ENCODE measurements around the gene EPHB4. TPM values are rescaled to one million over a fixed set of nuclear protein-coding genes. Genes with fewer than 3 reads are reported as not detected.

EPHB4 gene
- total RNA-seq, 1 experiment from 2014 or later: 192 TPM

- in situ Hi-C loops (cut with HindIII; ENCODE audit: low pct_unique_long_range_greater_than_20kb, low sequenced_read_pairs) (no loop called here), intact Hi-C loops (cut with micrococcal nuclease; ENCODE audit: unreplicated experiment) (no loop called here)
- Histone ChIP-seq H3K27me3 (ENCODE audit: control insufficient read depth, insufficient read depth, low read length) (no peaks in the 10 kb centered on the region), H3K4me3 (ENCODE audit: low read depth in 2 of 2, low read length in 2 of 2) (no peak overlapping the region), H3K27ac (ENCODE audit: low read length) (no peak overlapping the region), H3K36me3 (ENCODE audit: control insufficient read depth, insufficient read depth, low read length) (no peaks in the 10 kb centered on the region), H3K4me1 (ENCODE audit: control insufficient read depth, insufficient read depth, low read length) (no peaks in the 10 kb centered on the region), H3K9me3 (ENCODE audit: control insufficient read depth, insufficient read depth, low read depth, low read length) (no peaks in the 10 kb centered on the region)
- DNase-seq (ENCODE audit: low read depth, low spot score) (no peak), ATAC-seq (no peak)
- ChIA-PET POLR2A (no interaction called here), CTCF (no interaction called here)
- no TSS peak for BruUV-seq (replicated peaks)
- TF ChIP-seq POLR2AphosphoS5 (IDR thresholded peaks at IDR 0.05; ENCODE audit: low read depth, low read length) (no peak), SIN3A (IDR thresholded peaks at IDR 0.05; ENCODE audit: borderline replicate concordance, insufficient read depth, low read depth, low read length) (no peak), CTCF (IDR thresholded peaks at IDR 0.05) (no peak), TCF7L2 (IDR thresholded peaks at IDR 0.05; ENCODE audit: low read depth, low read length) (no peak), REST (IDR thresholded peaks at IDR 0.05; ENCODE audit: insufficient read depth in 1 of 2, low read depth in 2 of 2, low read length in 1 of 2) (no peak)
Measured at GRCh38 chr7:100785878-100786277, 41.4 kb downstream of the EPHB4 start.

- Histone ChIP-seq H3K9me3 (ENCODE audit: control insufficient read depth, insufficient read depth, low read depth, low read length) (no peaks in the 10 kb centered on the region), H3K27ac (ENCODE audit: low read length) (no peak overlapping the region), H3K4me3 (ENCODE audit: low read depth in 2 of 2, low read length in 2 of 2) (no peak overlapping the region), H3K27me3 (ENCODE audit: control insufficient read depth, insufficient read depth, low read length) (no peaks in the 10 kb centered on the region), H3K36me3 (ENCODE audit: control insufficient read depth, insufficient read depth, low read length) (no peaks in the 10 kb centered on the region), H3K4me1 (ENCODE audit: control insufficient read depth, insufficient read depth, low read length) (no peaks in the 10 kb centered on the region)
- ChIA-PET POLR2A (interaction anchor here (0.7 kb wide), 1 partner anchor 118 kb away, joined by 6 read pairs; no protein-coding TSS in a partner anchor), CTCF (no interaction called here)
- TF ChIP-seq POLR2AphosphoS5 (IDR thresholded peaks at IDR 0.05; ENCODE audit: low read depth, low read length): no peak
- TF ChIP-seq REST (IDR thresholded peaks at IDR 0.05; ENCODE audit: insufficient read depth in 1 of 2, low read depth in 2 of 2, low read length in 1 of 2): no peak
- no peak for TF ChIP-seq TCF7L2 (IDR thresholded peaks at IDR 0.05; ENCODE audit: low read depth, low read length)
- TF ChIP-seq SIN3A (IDR thresholded peaks at IDR 0.05; ENCODE audit: borderline replicate concordance, insufficient read depth, low read depth, low read length): no peak
- TF ChIP-seq CTCF (IDR thresholded peaks at IDR 0.05): no peak
- no TSS peak for BruUV-seq (replicated peaks)
- no peak for DNase-seq (ENCODE audit: low read depth, low spot score)
- in situ Hi-C loops (cut with HindIII; ENCODE audit: low pct_unique_long_range_greater_than_20kb, low sequenced_read_pairs) (no loop called here), intact Hi-C loops (cut with micrococcal nuclease; ENCODE audit: unreplicated experiment) (no loop called here)
- ATAC-seq: no peak
Measured at GRCh38 chr7:100783804-100784203, 43.5 kb downstream of the EPHB4 start.

All from Panc1 (cell line).